RWPE2 (cell line): ENCODE results near the gene HOATZ.

Experiments
- ATAC-seq: fragments of 200-7000 bp; cut with Tn5 transposase; 3 replicates; pipeline ENCODE4 v1.9.1; 2021; ENCODE audit warnings: low read depth
- DNase-seq: peaks from one replicate; pipeline ENCODE4 v3.0.0-alpha.2; 2020; ENCODE audit warnings: low spot score
- H3K27ac ChIP-seq: fragments of 450-650 bp; 2 replicates; pipeline ENCODE4 v1.5.1; 2017; ENCODE audit warnings: mild to moderate bottlenecking; ENCODE audit not compliant: poor library complexity, severe bottlenecking
- H3K27me3 ChIP-seq: fragments of 250-450 bp; sonication (Bioruptor Pico); 2 replicates; pipeline ENCODE4 v1.5.1; 2021; ENCODE audit warnings: mild to moderate bottlenecking, moderate library complexity; ENCODE audit not compliant: insufficient read depth, poor library complexity, severe bottlenecking
- H3K36me3 ChIP-seq: fragments of 250-450 bp; sonication (Bioruptor Pico); 2 replicates; pipeline ENCODE4 v1.5.1; 2020; ENCODE audit warnings: low read depth, mild to moderate bottlenecking, moderate library complexity
- H3K4me1 ChIP-seq: fragments of 250-450 bp; sonication (Bioruptor Pico); 2 replicates; pipeline ENCODE4 v1.5.1; 2021; ENCODE audit warnings: mild to moderate bottlenecking, moderate library complexity; ENCODE audit not compliant: insufficient read depth, poor library complexity, severe bottlenecking
- H3K4me3 ChIP-seq: fragments of 250-450 bp; sonication (Bioruptor Pico); 2 replicates; pipeline ENCODE4 v1.5.1; 2021; ENCODE audit warnings: mild to moderate bottlenecking, moderate library complexity; ENCODE audit not compliant: severe bottlenecking
- H3K9me3 ChIP-seq: fragments of 250-450 bp; sonication (Bioruptor Pico); 2 replicates; pipeline ENCODE4 v1.5.1; 2021; ENCODE audit warnings: mild to moderate bottlenecking, moderate library complexity; ENCODE audit not compliant: severe bottlenecking
- CTCF ChIP-seq: fragments of 450-650 bp; IDR thresholded peaks from one replicate; pipeline ENCODE4 v1.5.1; 2017; ENCODE audit warnings: mild to moderate bottlenecking, moderate library complexity; ENCODE audit not compliant: poor library complexity, severe bottlenecking

HOATZ gene

GRCh38 chr11:111585371-111585770 lies 70.8 kb downstream of the HOATZ start:
- Histone ChIP-seq H3K4me3 (no peak overlapping the region), H3K36me3 (no peaks in the 10 kb centered on the region), H3K4me1 (no peaks in the 10 kb centered on the region), H3K27ac (no peak overlapping the region), H3K27me3 (no peaks in the 10 kb centered on the region), H3K9me3 (no peaks in the 10 kb centered on the region)
- DNase-seq (no peak), ATAC-seq (peak; percentile 33; the same call in 1 of the 3 replicates)
- TF ChIP-seq CTCF = no peak

- peak; percentile 57 for ATAC-seq
- no peaks in the 10 kb centered on the region for H3K36me3 ChIP-seq
- no peak for DNase-seq
These were observed 71.8 kb downstream of the HOATZ start for GRCh38 chr11:111586388-111586831.

More at GRCh38 chr11:111586388-111586831, 71.8 kb downstream of the HOATZ start:
- Histone ChIP-seq H3K27ac (no peak overlapping the region), H3K27me3 (no peaks in the 10 kb centered on the region), H3K4me3 (no peak overlapping the region), H3K9me3 (no peaks in the 10 kb centered on the region), H3K4me1 (no peaks in the 10 kb centered on the region)
- peak; percentile 81 for TF ChIP-seq CTCF
